Thyroid gland (tissue), 4 donors: ENCODE results near the gene HOXA7. TPM values are rescaled to one million over a fixed set of nuclear protein-coding genes. Genes with fewer than 3 reads are reported as not detected.

Experiments used
- DNase-seq, 2 donors: peaks; one replicate each; pipeline ENCODE4 v3.0.0-alpha.2; 2019
- H3K27ac ChIP-seq, 3 donors: fragments of 200-600 bp; sonication (generic); 1 replicate in 2 of 3; 2 replicates in 1 of 3; pipeline ENCODE4 v1.5.1; 2016 to 2019; ENCODE audit warnings: mild to moderate bottlenecking in 1 of 3, moderate library complexity in 1 of 3
- H3K27me3 ChIP-seq: fragments of 200-600 bp; sonication (generic); one replicate; pipeline ENCODE4 v1.5.1; 2019
- H3K36me3 ChIP-seq, 2 donors: fragments of 200-600 bp; sonication (generic); one replicate each; pipeline ENCODE4 v1.5.1; 2016 to 2019
- H3K4me1 ChIP-seq, 2 donors: fragments of 200-600 bp; sonication (generic); one replicate each; pipeline ENCODE4 v1.5.1; 2017 to 2019
- H3K4me3 ChIP-seq, 3 donors: fragments of 200-600 bp; sonication (generic); replicated peaks in 1 of 3; 1 replicate in 2 of 3; 2 replicates in 1 of 3; pipeline ENCODE4 v1.5.1; 2016; ENCODE audit warnings: mild to moderate bottlenecking in 1 of 3
- H3K9me3 ChIP-seq: fragments of 200-600 bp; sonication (generic); one replicate; pipeline ENCODE4 v1.5.1; 2017
- POLR2A ChIP-seq, 2 donors: fragments of 450-650 bp; IDR thresholded peaks; one replicate each; pipeline ENCODE4 v1.6.1; 2017; ENCODE audit warnings: antibody characterized with exemption in 2 of 2, mild to moderate bottlenecking in 2 of 2, moderate library complexity in 1 of 2
- WGBS, 2 donors: methylation state at CpG; one replicate each; pipeline ENCODE4 v1.1.5; 2017; 5-methylcytosine and 5-hydroxymethylcytosine counted together
- intact Hi-C: fragments of 100-400 bp; cut with DNase I; formaldehyde crosslinking; loops from one replicate; pipeline ENCODE4 v1.15.1; 2023
- total RNA-seq, 4 donors: library from RNA; depleted of rRNA; stranded (reverse); fragments of >200 nt; gene quantifications; one replicate each; pipeline ENCODE4 v1.2.3, GENCODE V29; 2016
- TF ChIP-seq, protein P1 (sequence below), 6 experiments: fragments of 200-600 bp in 3 of 6; fragments of 450-650 bp in 3 of 6; sonication (generic) in 3 of 6; IDR thresholded peaks; one replicate each; pipeline ENCODE4 v1.5.1; 2016 to 2019; ENCODE audit warnings: antibody characterized with exemption in 6 of 6, mild to moderate bottlenecking in 2 of 6, inconsistent platforms in 1 of 6, moderate library complexity in 1 of 6

Gene HOXA7
- total RNA-seq, 4 donors from 2014 or later, result 0.34 to 2.1 (median 0.74) TPM

DNA sequence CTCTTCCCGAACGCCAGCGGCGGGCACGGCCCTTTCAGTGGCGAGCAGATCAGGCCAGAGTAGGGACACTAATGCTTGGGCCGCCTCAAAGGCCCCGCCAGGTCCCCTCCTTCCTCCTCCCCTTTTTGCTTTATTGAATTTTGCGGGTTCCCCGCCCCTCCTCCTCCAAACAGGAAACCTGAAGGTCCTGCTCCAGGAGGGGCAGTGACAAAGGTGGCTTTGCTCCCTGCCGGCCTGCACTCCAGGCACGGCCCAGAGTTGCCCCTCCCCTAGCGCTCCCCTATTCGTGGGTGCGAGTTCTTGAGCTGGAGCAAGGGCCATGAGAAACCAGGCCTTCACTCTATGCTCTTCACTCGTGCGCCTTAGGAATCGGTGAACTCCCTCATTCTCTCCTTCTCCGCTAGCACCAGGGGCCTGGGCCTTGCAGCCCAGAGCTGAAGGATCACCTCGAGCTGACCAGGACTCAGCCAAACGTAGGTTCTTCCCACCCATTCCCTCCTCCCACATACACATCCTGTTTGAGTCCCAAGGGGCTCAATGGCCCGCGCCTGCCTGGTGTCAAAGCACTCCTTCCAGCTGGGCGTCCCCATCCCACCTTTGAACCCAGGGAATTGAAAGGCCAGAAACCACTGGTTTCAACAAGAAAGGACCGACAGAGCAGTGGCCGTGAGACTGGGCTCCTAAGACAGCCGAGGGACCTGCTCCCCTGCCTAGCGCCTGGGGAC lies 8.3 kb downstream of the HOXA7 start:
- Histone ChIP-seq H3K36me3 (no peaks in the 10 kb centered on the region), H3K4me1 (peaks cover 15 to 27% of the 10 kb centered on the region in 2 donors), H3K9me3 (no peaks in the 10 kb centered on the region), H3K27ac (no peak overlapping the region), H3K4me3 (no peak overlapping the region), H3K27me3 (peaks cover 89% of the 10 kb centered on the region)
- TF ChIP-seq, protein P1, sequence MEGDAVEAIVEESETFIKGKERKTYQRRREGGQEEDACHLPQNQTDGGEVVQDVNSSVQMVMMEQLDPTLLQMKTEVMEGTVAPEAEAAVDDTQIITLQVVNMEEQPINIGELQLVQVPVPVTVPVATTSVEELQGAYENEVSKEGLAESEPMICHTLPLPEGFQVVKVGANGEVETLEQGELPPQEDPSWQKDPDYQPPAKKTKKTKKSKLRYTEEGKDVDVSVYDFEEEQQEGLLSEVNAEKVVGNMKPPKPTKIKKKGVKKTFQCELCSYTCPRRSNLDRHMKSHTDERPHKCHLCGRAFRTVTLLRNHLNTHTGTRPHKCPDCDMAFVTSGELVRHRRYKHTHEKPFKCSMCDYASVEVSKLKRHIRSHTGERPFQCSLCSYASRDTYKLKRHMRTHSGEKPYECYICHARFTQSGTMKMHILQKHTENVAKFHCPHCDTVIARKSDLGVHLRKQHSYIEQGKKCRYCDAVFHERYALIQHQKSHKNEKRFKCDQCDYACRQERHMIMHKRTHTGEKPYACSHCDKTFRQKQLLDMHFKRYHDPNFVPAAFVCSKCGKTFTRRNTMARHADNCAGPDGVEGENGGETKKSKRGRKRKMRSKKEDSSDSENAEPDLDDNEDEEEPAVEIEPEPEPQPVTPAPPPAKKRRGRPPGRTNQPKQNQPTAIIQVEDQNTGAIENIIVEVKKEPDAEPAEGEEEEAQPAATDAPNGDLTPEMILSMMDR (IDR thresholded peaks at IDR 0.05), result no peak
- TF ChIP-seq POLR2A (IDR thresholded peaks at IDR 0.05), result no peak
- intact Hi-C loops, result no loop called here
- no peak for DNase-seq
- 20 to 22% methylated on average over 18 to 28 of the region's 28 CpGs for WGBS, 2 donors

DNA sequence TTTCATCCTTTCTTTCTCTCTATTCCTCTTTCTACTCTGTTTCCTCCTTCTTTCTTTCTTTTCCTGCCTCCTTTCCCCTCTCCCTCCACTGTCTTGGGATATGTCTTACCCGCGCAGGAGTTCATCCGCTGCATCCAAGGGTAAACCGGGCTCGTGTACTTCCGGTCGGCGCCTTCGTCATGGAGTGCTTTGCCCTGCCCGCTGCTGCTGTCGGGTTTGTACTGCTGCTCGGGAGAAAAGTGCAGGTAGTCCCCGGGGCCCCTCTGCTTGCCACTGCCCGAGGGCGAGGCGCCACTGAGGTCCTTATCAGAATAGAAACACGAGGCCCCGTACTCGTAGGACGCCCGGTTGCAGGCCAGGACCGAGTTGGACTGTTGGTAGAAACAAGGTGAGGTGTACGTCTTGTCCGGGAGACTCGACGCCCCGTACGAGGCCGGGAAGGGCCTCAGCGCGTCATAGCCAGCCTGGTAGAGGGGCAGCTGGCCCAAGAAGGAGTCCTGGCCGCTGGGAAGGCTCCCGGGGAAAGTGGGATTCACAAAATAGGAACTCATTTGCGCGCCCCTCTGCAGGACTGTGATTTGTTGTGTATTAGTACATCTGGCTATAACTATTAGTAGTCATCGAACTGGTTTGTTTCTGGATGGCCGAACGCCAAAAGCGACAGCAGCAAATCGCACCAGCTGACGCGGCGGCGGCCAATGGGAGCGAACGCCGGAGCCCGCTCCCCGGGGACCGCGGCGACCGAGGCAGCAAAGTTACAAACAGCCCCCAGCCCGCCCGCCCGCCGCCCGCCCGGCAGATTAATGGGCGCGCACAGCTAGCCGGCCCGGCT lies 9.1 kb downstream of the HOXA7 start, which contains the start of gene HOXA6:
Gene HOXA6, minus strand, starts transcription at position 576 of the 832 bp plus-strand sequence. Its CDS starts 25 bp downstream, at position 551.
- 15 to 19% methylated on average over 39 to 53 of the region's 63 CpGs for WGBS, 2 donors
- H3K36me3 ChIP-seq, result no peaks in the 10 kb centered on the region
- H3K27ac ChIP-seq, result no peak within 1 kb of the TSS
- no peak within 1 kb of the TSS for H3K4me3 ChIP-seq
- H3K4me1 ChIP-seq, result peaks cover 23 to 29% of the 10 kb centered on the region in 2 donors
- no peak for DNase-seq
- peaks cover 89% of the 10 kb centered on the region for H3K27me3 ChIP-seq
- intact Hi-C loops, result no loop called here
- TF ChIP-seq POLR2A (IDR thresholded peaks at IDR 0.05), result no peak
- TF ChIP-seq, protein P1 (IDR thresholded peaks at IDR 0.05), result no peak
- no peaks in the 10 kb centered on the region for H3K9me3 ChIP-seq

DNA sequence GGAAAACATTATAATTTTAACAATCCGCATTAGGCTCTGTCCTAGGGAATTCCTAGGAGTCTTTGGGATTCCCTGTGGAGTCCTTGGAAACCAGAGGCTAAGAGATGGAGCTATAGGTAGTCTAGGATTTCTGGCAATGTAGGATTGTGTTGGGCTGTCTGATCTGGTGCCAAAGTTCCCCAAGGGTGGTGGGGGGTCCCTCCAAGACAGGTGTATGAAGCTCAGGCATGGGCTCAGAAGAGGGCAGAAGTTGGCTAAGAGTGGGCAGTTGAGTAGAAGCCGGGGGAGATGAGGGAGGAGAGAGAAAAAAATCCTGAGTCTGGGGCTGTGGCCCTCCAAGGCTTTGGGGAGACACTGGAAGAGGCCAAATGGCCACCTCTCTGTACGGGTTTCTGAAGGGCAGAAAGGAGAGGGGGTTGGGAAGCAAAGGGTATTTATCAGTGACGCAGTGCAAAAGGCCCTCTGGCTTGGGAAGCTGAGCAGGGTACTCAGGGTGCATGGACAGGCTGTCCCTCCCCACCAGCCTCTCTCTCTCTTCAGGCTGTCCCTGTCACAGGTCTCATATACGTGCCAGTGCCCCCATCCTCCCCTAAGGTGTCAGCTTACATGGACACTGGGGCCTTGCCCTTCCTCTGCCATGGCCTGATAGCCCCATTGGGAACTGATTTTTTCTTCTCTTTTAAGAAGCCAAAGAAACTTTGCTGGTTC lies 9.8 kb downstream of the HOXA7 start:
- Histone ChIP-seq H3K9me3 (no peaks in the 10 kb centered on the region), H3K27ac (no peak overlapping the region), H3K36me3 (no peaks in the 10 kb centered on the region), H3K27me3 (peaks cover 89% of the 10 kb centered on the region), H3K4me3 (no peak overlapping the region), H3K4me1 (peaks cover 23 to 30% of the 10 kb centered on the region in 2 donors)
- TF ChIP-seq, protein P1 (IDR thresholded peaks at IDR 0.05), result no peak
- TF ChIP-seq POLR2A (IDR thresholded peaks at IDR 0.05), result no peak
- DNase-seq, result no peak
- 38 to 61% methylated on average over 5 of the region's 5 CpGs for WGBS, 2 donors
- intact Hi-C loops, result no loop called here

DNA sequence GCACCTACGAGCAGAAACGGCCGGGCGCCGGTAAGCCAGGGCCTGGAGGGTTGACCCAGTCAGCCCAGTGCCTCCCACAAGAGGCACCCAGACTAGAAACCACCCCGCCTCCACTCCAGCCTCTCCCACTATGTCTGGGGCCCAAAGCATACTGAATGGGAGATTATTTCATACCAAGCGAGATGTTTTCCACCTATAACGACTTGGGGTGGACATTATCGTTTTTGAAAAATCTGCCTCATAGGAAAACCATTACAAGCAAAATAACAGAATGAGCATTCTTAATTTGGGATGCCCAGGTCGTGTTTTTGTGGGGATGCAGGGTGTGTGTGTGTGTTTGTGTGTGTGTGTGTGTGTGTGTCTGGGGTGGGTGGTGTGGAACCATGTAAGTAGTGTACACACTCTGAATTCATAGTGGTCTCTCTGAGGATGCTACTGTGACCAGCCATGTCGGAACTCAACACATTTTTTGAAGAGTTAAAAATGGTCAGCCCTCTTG lies 10.5 kb downstream of the HOXA7 start:
- Histone ChIP-seq H3K9me3 (no peaks in the 10 kb centered on the region), H3K4me1 (peaks cover 19 to 25% of the 10 kb centered on the region in 2 donors), H3K4me3 (no peak overlapping the region), H3K27ac (no peak overlapping the region), H3K27me3 (peaks cover 86% of the 10 kb centered on the region), H3K36me3 (no peaks in the 10 kb centered on the region)
- DNase-seq, result no peak
- WGBS, 2 donors, result 45 to 60% methylated on average over 5 to 11 of the region's 11 CpGs
- TF ChIP-seq, protein P1 (IDR thresholded peaks at IDR 0.05), result no peak
- no peak for TF ChIP-seq POLR2A (IDR thresholded peaks at IDR 0.05)
- intact Hi-C loops, result no loop called here
